HK-2 (cell line): ENCODE results near the gene RPS6KA3.
A peak's percentile ranks its signal among the peaks of the same experiment; 100 is the strongest.

Experiments used
- DNase-seq: peaks from one replicate; pipeline ENCODE4 v3.0.0-alpha.2; 2018; ENCODE audit not compliant: unreplicated experiment

RPS6KA3 gene

GRCh38 chrX:20266810-20267606 lies at the start of gene RPS6KA3:
Gene RPS6KA3, minus strand, starts transcription at chrX:20266909. Its CDS starts 277 bp downstream, at chrX:20266632.
- peak; percentile 87 for DNase-seq

GRCh38 chrX:20315140-20315539 lies 48.4 kb upstream of the RPS6KA3 start:
- no peak for DNase-seq

GRCh38 chrX:20313899-20314298 lies 47.2 kb upstream of the RPS6KA3 start:
- no peak for DNase-seq

- DNase-seq = no peak
These were observed 45.3 kb upstream of the RPS6KA3 start for GRCh38 chrX:20312018-20312417.

- no peak for DNase-seq
These were observed 44.8 kb upstream of the RPS6KA3 start for GRCh38 chrX:20311505-20311904.

GRCh38 chrX:20309806-20310205 lies 43.1 kb upstream of the RPS6KA3 start:
- DNase-seq = no peak

- DNase-seq = no peak
These were observed 40.0 kb upstream of the RPS6KA3 start for GRCh38 chrX:20306668-20307067.

GRCh38 chrX:20300822-20301221 lies 34.1 kb upstream of the RPS6KA3 start:
- DNase-seq = no peak

GRCh38 chrX:20294957-20295356 lies 28.2 kb upstream of the RPS6KA3 start:
- DNase-seq = no peak

- DNase-seq = no peak
These were observed 27.6 kb upstream of the RPS6KA3 start for GRCh38 chrX:20294284-20294683.

GRCh38 chrX:20285511-20285910 lies 18.8 kb upstream of the RPS6KA3 start:
- DNase-seq = no peak

- no peak for DNase-seq
These were observed 18.3 kb upstream of the RPS6KA3 start for GRCh38 chrX:20284992-20285391.

GRCh38 chrX:20284444-20284843 lies 17.7 kb upstream of the RPS6KA3 start:
- no peak for DNase-seq

- no peak for DNase-seq
These were observed 14.2 kb upstream of the RPS6KA3 start for GRCh38 chrX:20280938-20281337.

- no peak for DNase-seq
These were observed 7.4 kb upstream of the RPS6KA3 start for GRCh38 chrX:20274121-20274520.

GRCh38 chrX:20271730-20272129 lies 5.0 kb upstream of the RPS6KA3 start:
- no peak for DNase-seq

GRCh38 chrX:20271186-20271585 lies 4.5 kb upstream of the RPS6KA3 start:
- DNase-seq = no peak

- no peak for DNase-seq
These were observed 3.8 kb upstream of the RPS6KA3 start for GRCh38 chrX:20270562-20270890.

- DNase-seq = no peak
These were observed 3.3 kb upstream of the RPS6KA3 start for GRCh38 chrX:20269848-20270561.

GRCh38 chrX:20267931-20268701 lies 1.4 kb upstream of the RPS6KA3 start:
- DNase-seq = no peak

- DNase-seq = no peak
These were observed 860 bp upstream of the RPS6KA3 start for GRCh38 chrX:20267607-20267930.

- DNase-seq = peak; percentile 37
These were observed 705 bp downstream of the RPS6KA3 start for GRCh38 chrX:20265726-20266681.
